Measurements from ENCODE around the gene ZNF850. TPM values are rescaled to one million over a fixed set of nuclear protein-coding genes. Genes with fewer than 3 reads are reported as not detected.

Gene ZNF850
- total and polyA plus RNA-seq, 9 of the 15 experiments (the other 6 are each of a cell fraction or from before 2014, with no cell fraction given) = 1.2 to 13.0 (median 5.9) TPM

DNA sequence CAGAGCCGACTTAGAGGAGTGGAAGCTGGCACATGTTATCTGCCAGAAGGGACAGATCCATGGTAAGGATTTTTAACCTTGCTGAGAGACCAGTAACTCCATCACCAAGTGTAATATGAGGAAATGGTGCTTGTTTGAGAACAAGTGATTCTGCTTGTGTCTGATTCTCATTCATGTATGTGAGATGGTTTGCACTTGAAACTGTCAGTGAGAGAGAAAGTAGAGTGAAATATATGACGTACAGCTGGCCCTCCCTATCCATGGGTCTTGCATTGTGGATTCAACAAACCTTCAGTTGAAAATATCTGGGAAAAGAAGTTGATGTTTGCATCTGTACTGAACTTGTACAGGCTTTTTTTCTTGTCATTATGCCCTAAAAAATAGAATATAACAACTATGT lies 104.0 kb downstream of the ZNF850 start:
- H4K20me1 ChIP-seq (replicated peaks; ENCODE audit: control insufficient read depth, insufficient read depth, low read length) = no peaks in the 10 kb centered on the region

More for the DNA sequence above, 104.0 kb downstream of the ZNF850 start:
- Histone ChIP-seq H3K9ac (ENCODE audit: insufficient read depth in 1 of 2, low read depth in 2 of 2, low read length in 2 of 2) (no peak overlapping the region), H3K36me3 (ENCODE audit: control insufficient read depth, insufficient read depth, low read length) (no peaks in the 10 kb centered on the region), H3K9me1 (ENCODE audit: control insufficient read depth, insufficient read depth, low read length) (no peaks in the 10 kb centered on the region), H3K4me3 (no peak overlapping the region), H3K9me3 (replicated peaks; ENCODE audit: control insufficient read depth, insufficient read depth, low read depth, low read length) (peaks cover 2% of the 10 kb centered on the region; the same call in 1 of the 2 replicates), H3K4me1 (replicated peaks in 1 of 2; ENCODE audit: control insufficient read depth in 2 of 2, insufficient read depth in 2 of 2, low read length in 2 of 2) (no peaks in the 10 kb centered on the region), H3K4me2 (ENCODE audit: insufficient read depth, low read length) (no peak overlapping the region), H3K79me2 (ENCODE audit: control insufficient read depth, insufficient read depth, low read length) (no peaks in the 10 kb centered on the region), H3K27ac (ENCODE audit: extremely low read depth, low read depth, low read length) (no peak overlapping the region), H3K27me3 (ENCODE audit: control insufficient read depth in 2 of 2, insufficient read depth in 2 of 2, low read length in 2 of 2) (no peaks in the 10 kb centered on the region), H2AFZ (ENCODE audit: low read depth, low read length) (no peak overlapping the region)
- ATAC-seq = no peak
- in situ Hi-C loops (cut with MboI) = no loop called here
- CTCF ChIA-PET (ENCODE audit: low intra/inter-chr PET ratio) = no interaction called here
- POLR2A ChIA-PET = no interaction called here
- WGBS (ENCODE audit: insufficient coverage, low coverage, missing lambda C conversion rate) = 0% methylated on average over 2 of the region's 2 CpGs
- no peak for FAIRE-seq
- TF ChIP-seq TAL1 (IDR thresholded peaks at IDR 0.05) = no peak
- no peak for TF ChIP-seq ZKSCAN8 (CRISPR knock-in tag; IDR thresholded peaks at IDR 0.05)
- TF ChIP-seq HDAC8 (tag; IDR thresholded peaks at IDR 0.05) = no peak
- TF ChIP-seq ZNF311 (CRISPR knock-in tag; IDR thresholded peaks at IDR 0.05) = no peak
- no peak for TF ChIP-seq RFX5 (IDR thresholded peaks at IDR 0.05; ENCODE audit: low read depth, low read length)
- TF ChIP-seq, protein P1, sequence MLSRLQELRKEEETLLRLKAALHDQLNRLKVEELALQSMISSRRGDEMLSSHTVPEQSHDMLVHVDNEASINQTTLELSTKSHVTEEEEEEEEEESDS (CRISPR knock-in tag; IDR thresholded peaks at IDR 0.05) = no peak
- TF ChIP-seq SMAD4 (CRISPR knock-in tag; conservative IDR thresholded peaks at IDR 0.05) = no peak
- TF ChIP-seq SMARCB1 (IDR thresholded peaks at IDR 0.05; ENCODE audit: insufficient read length, low read depth) = no peak
- TF ChIP-seq SOX6 (IDR thresholded peaks at IDR 0.05) = no peak
- no peak for TF ChIP-seq HDAC2 (IDR thresholded peaks at IDR 0.05)
- TF ChIP-seq, protein P2, sequence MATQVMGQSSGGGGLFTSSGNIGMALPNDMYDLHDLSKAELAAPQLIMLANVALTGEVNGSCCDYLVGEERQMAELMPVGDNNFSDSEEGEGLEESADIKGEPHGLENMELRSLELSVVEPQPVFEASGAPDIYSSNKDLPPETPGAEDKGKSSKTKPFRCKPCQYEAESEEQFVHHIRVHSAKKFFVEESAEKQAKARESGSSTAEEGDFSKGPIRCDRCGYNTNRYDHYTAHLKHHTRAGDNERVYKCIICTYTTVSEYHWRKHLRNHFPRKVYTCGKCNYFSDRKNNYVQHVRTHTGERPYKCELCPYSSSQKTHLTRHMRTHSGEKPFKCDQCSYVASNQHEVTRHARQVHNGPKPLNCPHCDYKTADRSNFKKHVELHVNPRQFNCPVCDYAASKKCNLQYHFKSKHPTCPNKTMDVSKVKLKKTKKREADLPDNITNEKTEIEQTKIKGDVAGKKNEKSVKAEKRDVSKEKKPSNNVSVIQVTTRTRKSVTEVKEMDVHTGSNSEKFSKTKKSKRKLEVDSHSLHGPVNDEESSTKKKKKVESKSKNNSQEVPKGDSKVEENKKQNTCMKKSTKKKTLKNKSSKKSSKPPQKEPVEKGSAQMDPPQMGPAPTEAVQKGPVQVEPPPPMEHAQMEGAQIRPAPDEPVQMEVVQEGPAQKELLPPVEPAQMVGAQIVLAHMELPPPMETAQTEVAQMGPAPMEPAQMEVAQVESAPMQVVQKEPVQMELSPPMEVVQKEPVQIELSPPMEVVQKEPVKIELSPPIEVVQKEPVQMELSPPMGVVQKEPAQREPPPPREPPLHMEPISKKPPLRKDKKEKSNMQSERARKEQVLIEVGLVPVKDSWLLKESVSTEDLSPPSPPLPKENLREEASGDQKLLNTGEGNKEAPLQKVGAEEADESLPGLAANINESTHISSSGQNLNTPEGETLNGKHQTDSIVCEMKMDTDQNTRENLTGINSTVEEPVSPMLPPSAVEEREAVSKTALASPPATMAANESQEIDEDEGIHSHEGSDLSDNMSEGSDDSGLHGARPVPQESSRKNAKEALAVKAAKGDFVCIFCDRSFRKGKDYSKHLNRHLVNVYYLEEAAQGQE (IDR thresholded peaks at IDR 0.05; ENCODE audit: borderline replicate concordance) = no peak
- TF ChIP-seq, protein P2 (CRISPR knock-in tag; IDR thresholded peaks at IDR 0.05; ENCODE audit: low read depth) = no peak
- TF ChIP-seq ZSCAN32 (CRISPR knock-in tag; IDR thresholded peaks at IDR 0.05) = no peak
- no peak for TF ChIP-seq FUS (optimal IDR thresholded peaks at IDR 0.05; ENCODE audit: low read depth, low read length)
- TF ChIP-seq RNF219 (CRISPR knock-in tag; IDR thresholded peaks at IDR 0.05) = no peak
- intact Hi-C loops (cut with micrococcal nuclease) = no loop called here
- no TSS peak for BruUV-seq (replicated peaks)
- DNase-seq (ENCODE audit: extremely low read depth in 1 of 4, low spot score in 3 of 4) = no peak

Data from K562 (cell line).